ENCODE measurements around the gene KRTAP26-1.

DNA sequence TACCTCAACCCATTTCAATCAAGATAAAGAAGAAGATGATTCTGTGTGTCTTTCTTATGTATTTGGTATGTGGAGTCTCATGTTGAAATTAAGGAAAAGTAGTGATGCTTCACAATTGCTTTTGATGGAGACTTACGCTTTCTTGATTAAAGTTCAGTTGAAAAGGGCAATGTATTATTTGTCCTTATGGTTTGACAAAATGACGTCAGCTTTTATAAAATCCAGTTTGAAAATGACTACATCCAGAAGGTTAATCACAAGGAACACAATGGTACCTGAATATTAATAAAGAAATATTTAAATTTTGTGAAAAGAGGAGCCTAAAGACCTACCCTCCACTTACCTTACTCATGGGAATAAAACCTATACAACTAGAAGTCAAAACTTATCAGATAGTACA, 4.4 kb downstream of the KRTAP26-1 start:
- TF ChIP-seq, protein P1, sequence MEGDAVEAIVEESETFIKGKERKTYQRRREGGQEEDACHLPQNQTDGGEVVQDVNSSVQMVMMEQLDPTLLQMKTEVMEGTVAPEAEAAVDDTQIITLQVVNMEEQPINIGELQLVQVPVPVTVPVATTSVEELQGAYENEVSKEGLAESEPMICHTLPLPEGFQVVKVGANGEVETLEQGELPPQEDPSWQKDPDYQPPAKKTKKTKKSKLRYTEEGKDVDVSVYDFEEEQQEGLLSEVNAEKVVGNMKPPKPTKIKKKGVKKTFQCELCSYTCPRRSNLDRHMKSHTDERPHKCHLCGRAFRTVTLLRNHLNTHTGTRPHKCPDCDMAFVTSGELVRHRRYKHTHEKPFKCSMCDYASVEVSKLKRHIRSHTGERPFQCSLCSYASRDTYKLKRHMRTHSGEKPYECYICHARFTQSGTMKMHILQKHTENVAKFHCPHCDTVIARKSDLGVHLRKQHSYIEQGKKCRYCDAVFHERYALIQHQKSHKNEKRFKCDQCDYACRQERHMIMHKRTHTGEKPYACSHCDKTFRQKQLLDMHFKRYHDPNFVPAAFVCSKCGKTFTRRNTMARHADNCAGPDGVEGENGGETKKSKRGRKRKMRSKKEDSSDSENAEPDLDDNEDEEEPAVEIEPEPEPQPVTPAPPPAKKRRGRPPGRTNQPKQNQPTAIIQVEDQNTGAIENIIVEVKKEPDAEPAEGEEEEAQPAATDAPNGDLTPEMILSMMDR (optimal IDR thresholded peaks at IDR 0.05 in 1 of 3, IDR thresholded peaks at IDR 0.05 in 1 of 3, conservative IDR thresholded peaks at IDR 0.05 in 1 of 3; ENCODE audit: extremely low read depth in 1 of 3, insufficient read depth in 2 of 3, low read length in 3 of 3): no peak
- TF ChIP-seq EZH2 (IDR thresholded peaks at IDR 0.05; ENCODE audit: low read length): no peak

All from keratinocyte (primary cell).